DOHH2 (cell line): ENCODE data around the gene AP3B1.

Source experiments
- H3F3A ChIP-seq: fragments of 200-600 bp; sonication (generic), shearing (Covaris generic); 2 replicates; pipeline ENCODE4 v1.6.0; 2016; ENCODE audit warnings: antibody characterized with exemption, mild to moderate bottlenecking; ENCODE audit not compliant: control insufficient read depth, insufficient read depth
- H3K27ac ChIP-seq: fragments of 200-600 bp; sonication (generic); 2 replicates; pipeline ENCODE4 v1.5.1; 2014; ENCODE audit warnings: low read depth, mild to moderate bottlenecking, low read length, moderate library complexity
- H3K27me3 ChIP-seq: fragments of 200-600 bp; sonication (generic); 2 replicates; pipeline ENCODE4 v1.6.1; 2014; ENCODE audit warnings: mild to moderate bottlenecking, low read length, mixed read lengths; ENCODE audit not compliant: control insufficient read depth
- H3K36me3 ChIP-seq: fragments of 200-600 bp; sonication (generic); 2 replicates; pipeline ENCODE4 v1.6.1; 2014; ENCODE audit warnings: mild to moderate bottlenecking, low read length, moderate library complexity, mixed read lengths; ENCODE audit not compliant: control insufficient read depth
- H3K4me1 ChIP-seq: fragments of 200-600 bp; sonication (generic); 2 replicates; pipeline ENCODE4 v1.6.1; 2014; ENCODE audit warnings: mild to moderate bottlenecking, low read length, mixed read lengths; ENCODE audit not compliant: control insufficient read depth
- H3K4me2 ChIP-seq: fragments of 200-600 bp; sonication (generic); 2 replicates; pipeline ENCODE4 v1.6.0; 2014; ENCODE audit warnings: mild to moderate bottlenecking, low read length, moderate library complexity
- H3K4me3 ChIP-seq: fragments of 200-600 bp; sonication (generic); 2 replicates; pipeline ENCODE4 v1.5.1; 2014; ENCODE audit warnings: mild to moderate bottlenecking, low read length, mixed read lengths
- H3K79me2 ChIP-seq: fragments of 200-600 bp; sonication (generic); 2 replicates; pipeline ENCODE4 v1.6.1; 2014; ENCODE audit warnings: mild to moderate bottlenecking, low read length, mixed read lengths; ENCODE audit not compliant: control insufficient read depth
- H3K9me2 ChIP-seq: fragments of 200-600 bp; sonication (generic); replicated peaks from 2 replicates; pipeline ENCODE4 v1.6.1; 2014; ENCODE audit warnings: mild to moderate bottlenecking, low read length, mixed read lengths; ENCODE audit not compliant: control insufficient read depth
- H3K9me3 ChIP-seq: fragments of 200-600 bp; sonication (generic); 2 replicates; pipeline ENCODE4 v1.6.1; 2014; ENCODE audit warnings: antibody characterized with exemption, low read length, mixed read lengths; ENCODE audit not compliant: control insufficient read depth, insufficient read depth
- H4K20me1 ChIP-seq: fragments of 200-600 bp; sonication (generic); 2 replicates; pipeline ENCODE4 v1.6.0; 2014; ENCODE audit warnings: low read depth, mild to moderate bottlenecking, antibody characterized with exemption, low read length, moderate library complexity; ENCODE audit not compliant: control insufficient read depth, insufficient read depth
- EZH2phosphoT487 ChIP-seq: fragments of 200-600 bp; sonication (generic); IDR thresholded peaks from 2 replicates; pipeline ENCODE4 v1.6.1; 2017; ENCODE audit warnings: borderline replicate concordance, mild to moderate bottlenecking, antibody characterized with exemption, low read length, moderate library complexity, mixed read lengths
- TF ChIP-seq, protein P1 (sequence below): fragments of 200-600 bp; sonication (generic); IDR thresholded peaks from one replicate; pipeline ENCODE4 v1.5.1; 2014; ENCODE audit warnings: antibody characterized with exemption, mild to moderate bottlenecking, low read depth, low read length; ENCODE audit not compliant: poor library complexity, severe bottlenecking

AP3B1 gene

DNA sequence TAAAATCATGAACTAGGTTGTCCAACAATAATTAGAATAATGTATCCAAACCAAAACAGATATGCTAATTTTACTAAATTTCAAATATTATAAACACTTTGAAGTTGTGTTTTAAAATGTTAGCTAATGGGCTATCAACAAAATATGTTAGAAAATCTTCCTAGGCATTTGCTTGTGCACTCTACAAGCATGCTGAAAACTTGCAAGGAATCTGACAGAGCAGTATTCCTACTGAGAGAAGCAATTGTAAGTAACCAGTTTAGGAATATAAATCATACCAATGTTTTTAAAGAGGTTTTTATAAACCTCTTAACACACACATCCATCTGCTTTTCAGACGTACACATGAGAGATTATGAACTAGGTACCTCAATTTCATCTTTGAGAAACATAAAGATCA is 289.9 kb downstream of the AP3B1 start:
- H3K27ac ChIP-seq, result no peak overlapping the region
- no peak overlapping the region for H3K4me2 ChIP-seq
- no peaks in the 10 kb centered on the region for H3K27me3 ChIP-seq
- peaks cover 5% of the 10 kb centered on the region; the same call in 1 of the 2 replicates for H3K36me3 ChIP-seq
- H3K9me2 ChIP-seq, result no peaks in the 10 kb centered on the region
- H3K4me1 ChIP-seq, result peaks cover 14% of the 10 kb centered on the region
- no peak overlapping the region for H3K4me3 ChIP-seq
- no peaks in the 10 kb centered on the region for H3K9me3 ChIP-seq
- H4K20me1 ChIP-seq, result no peaks in the 10 kb centered on the region
- H3K79me2 ChIP-seq, result no peaks in the 10 kb centered on the region
- TF ChIP-seq, protein P1, sequence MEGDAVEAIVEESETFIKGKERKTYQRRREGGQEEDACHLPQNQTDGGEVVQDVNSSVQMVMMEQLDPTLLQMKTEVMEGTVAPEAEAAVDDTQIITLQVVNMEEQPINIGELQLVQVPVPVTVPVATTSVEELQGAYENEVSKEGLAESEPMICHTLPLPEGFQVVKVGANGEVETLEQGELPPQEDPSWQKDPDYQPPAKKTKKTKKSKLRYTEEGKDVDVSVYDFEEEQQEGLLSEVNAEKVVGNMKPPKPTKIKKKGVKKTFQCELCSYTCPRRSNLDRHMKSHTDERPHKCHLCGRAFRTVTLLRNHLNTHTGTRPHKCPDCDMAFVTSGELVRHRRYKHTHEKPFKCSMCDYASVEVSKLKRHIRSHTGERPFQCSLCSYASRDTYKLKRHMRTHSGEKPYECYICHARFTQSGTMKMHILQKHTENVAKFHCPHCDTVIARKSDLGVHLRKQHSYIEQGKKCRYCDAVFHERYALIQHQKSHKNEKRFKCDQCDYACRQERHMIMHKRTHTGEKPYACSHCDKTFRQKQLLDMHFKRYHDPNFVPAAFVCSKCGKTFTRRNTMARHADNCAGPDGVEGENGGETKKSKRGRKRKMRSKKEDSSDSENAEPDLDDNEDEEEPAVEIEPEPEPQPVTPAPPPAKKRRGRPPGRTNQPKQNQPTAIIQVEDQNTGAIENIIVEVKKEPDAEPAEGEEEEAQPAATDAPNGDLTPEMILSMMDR, result no peak
- no peak for TF ChIP-seq EZH2phosphoT487
- no peaks in the 10 kb centered on the region for H3F3A ChIP-seq

DNA sequence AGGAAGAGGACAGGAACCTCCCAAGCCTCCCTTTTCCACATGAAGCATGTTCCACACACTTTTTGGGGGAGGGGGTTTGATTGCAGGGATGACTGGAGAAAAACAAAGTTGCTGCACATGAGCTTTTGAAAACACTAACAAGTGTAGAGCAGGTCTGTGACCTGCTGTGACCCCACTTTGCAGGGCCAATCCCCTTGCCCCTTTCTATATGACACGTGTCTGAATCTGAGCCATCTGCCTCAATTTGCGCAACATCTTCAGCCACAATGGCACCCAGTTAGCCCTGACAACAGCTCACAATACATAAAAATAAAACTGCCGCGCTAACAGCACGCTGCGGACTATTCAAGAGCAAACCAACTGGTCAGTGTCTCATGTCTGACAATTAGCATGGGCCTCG is 290.6 kb downstream of the AP3B1 start:
- no peaks in the 10 kb centered on the region for H3K79me2 ChIP-seq
- H3K27ac ChIP-seq, result no peak overlapping the region
- no peaks in the 10 kb centered on the region for H3F3A ChIP-seq
- H3K36me3 ChIP-seq, result peaks cover 5% of the 10 kb centered on the region; the same call in 1 of the 2 replicates
- no peaks in the 10 kb centered on the region for H3K9me2 ChIP-seq
- no peak overlapping the region for H3K4me3 ChIP-seq
- H4K20me1 ChIP-seq, result no peaks in the 10 kb centered on the region
- no peaks in the 10 kb centered on the region for H3K9me3 ChIP-seq
- peak overlapping the region; percentile 17; the same call in 1 of the 2 replicates for H3K4me2 ChIP-seq
- no peaks in the 10 kb centered on the region for H3K27me3 ChIP-seq
- peaks cover 14% of the 10 kb centered on the region for H3K4me1 ChIP-seq
- no peak for TF ChIP-seq EZH2phosphoT487
- TF ChIP-seq, protein P1, result no peak

DNA sequence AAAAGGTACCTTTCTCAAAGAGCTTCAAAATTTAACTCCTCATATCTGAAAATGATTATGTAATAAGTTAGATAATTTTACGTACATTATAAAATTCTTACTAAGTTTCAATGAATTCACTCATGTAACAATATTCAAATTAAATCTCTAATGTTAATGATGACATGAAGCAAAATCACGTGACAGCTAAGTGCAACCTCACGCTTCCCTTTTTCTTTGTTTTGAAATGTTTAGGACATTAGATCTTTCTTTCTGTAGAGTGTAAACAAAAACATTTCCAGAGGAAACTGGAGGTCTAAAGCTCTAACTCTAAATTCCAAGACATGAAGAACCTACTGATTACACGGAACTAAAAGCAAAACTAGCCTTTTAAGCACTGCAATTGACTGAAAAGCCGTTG is 291.0 kb downstream of the AP3B1 start:
- Histone ChIP-seq H3K4me3 (no peak overlapping the region), H3K27me3 (no peaks in the 10 kb centered on the region), H3K27ac (no peak overlapping the region), H3K4me2 (peak overlapping the region; percentile 17; the same call in 1 of the 2 replicates), H3F3A (no peaks in the 10 kb centered on the region), H3K36me3 (peaks cover 5% of the 10 kb centered on the region; the same call in 1 of the 2 replicates), H3K4me1 (peaks cover 14% of the 10 kb centered on the region), H3K9me2 (no peaks in the 10 kb centered on the region), H3K79me2 (no peaks in the 10 kb centered on the region), H4K20me1 (no peaks in the 10 kb centered on the region), H3K9me3 (no peaks in the 10 kb centered on the region)
- TF ChIP-seq EZH2phosphoT487, result no peak
- TF ChIP-seq, protein P1, result no peak
